AG10803 (cell line): ENCODE data around the gene CPS1.

Experiments
- DNase-seq: peaks from one replicate; pipeline ENCODE4 v3.0.0; 2010; ENCODE audit warnings: low read depth
- H3K4me3 ChIP-seq: 2 replicates; pipeline ENCODE4 v1.5.1; 2011; ENCODE audit warnings: mild to moderate bottlenecking, low read length, control low read depth
- CTCF ChIP-seq: conservative IDR thresholded peaks from 2 replicates; pipeline ENCODE4 v1.5.1; 2011; ENCODE audit warnings: mild to moderate bottlenecking, low read length, control low read depth, inconsistent platforms

CPS1 gene

GRCh38 chr2:210527286-210527685, 29.1 kb upstream of the CPS1 start:
- H3K4me3 ChIP-seq = no peak overlapping the region
- no peak for DNase-seq
- no peak for TF ChIP-seq CTCF

- DNase-seq = no peak
- no peak overlapping the region for H3K4me3 ChIP-seq
Observed at GRCh38 chr2:210528716-210529115, 27.7 kb upstream of the CPS1 start.

GRCh38 chr2:210531050-210531449, 25.3 kb upstream of the CPS1 start:
- H3K4me3 ChIP-seq = no peak overlapping the region
- TF ChIP-seq CTCF = no peak
- no peak for DNase-seq

More at GRCh38 chr2:210528716-210529115, 27.7 kb upstream of the CPS1 start:
- no peak for TF ChIP-seq CTCF

GRCh38 chr2:210531482-210531881, 24.9 kb upstream of the CPS1 start:
- TF ChIP-seq CTCF = no peak
- no peak for DNase-seq
- no peak overlapping the region for H3K4me3 ChIP-seq

- H3K4me3 ChIP-seq = no peak overlapping the region
- no peak for DNase-seq
- no peak for TF ChIP-seq CTCF
Observed at GRCh38 chr2:210533389-210533788, 23.0 kb upstream of the CPS1 start.

GRCh38 chr2:210534879-210535278, 21.5 kb upstream of the CPS1 start:
- no peak for DNase-seq
- H3K4me3 ChIP-seq = no peak overlapping the region
- no peak for TF ChIP-seq CTCF

GRCh38 chr2:210536973-210537650, 19.3 kb upstream of the CPS1 start:
- DNase-seq = no peak
- TF ChIP-seq CTCF = no peak
- H3K4me3 ChIP-seq = no peak overlapping the region
